ENCODE results near the gene SNX9. TPM values are rescaled to one million over a fixed set of nuclear protein-coding genes. Genes with fewer than 3 reads are reported as not detected.

Gene SNX9
- total and polyA plus RNA-seq, 2 of the 4 experiments (the other 2 are of a cell fraction), result 35.3 to 41.2 TPM

- Histone ChIP-seq H2AK5ac (ENCODE audit: low read depth, low read length) (no peak overlapping the region), H4K20me1 (ENCODE audit: insufficient read depth, low read length) (peaks cover 14% of the 10 kb centered on the region; the same call in 1 of the 2 replicates), H4K5ac (ENCODE audit: low read depth, low read length) (no peak overlapping the region), H4K8ac (ENCODE audit: low read depth in 2 of 2, low read length in 2 of 2) (no peak overlapping the region), H3K4me1 (ENCODE audit: control insufficient read depth, insufficient read depth, low read length) (peaks cover 7% of the 10 kb centered on the region), H3K9me3 (ENCODE audit: control insufficient read depth, insufficient read depth, low read length) (no peaks in the 10 kb centered on the region), H2BK20ac (ENCODE audit: low read depth, low read length) (no peak overlapping the region), H2BK120ac (ENCODE audit: low read depth, low read length) (no peak overlapping the region), H3K18ac (ENCODE audit: low read depth, low read length) (no peak overlapping the region), H2BK5ac (ENCODE audit: low read depth, low read length, poor library complexity, severe bottlenecking) (no peak overlapping the region), H3K4me3 (ENCODE audit: insufficient read depth, low read depth, low read length) (no peak overlapping the region), H3K23ac (ENCODE audit: low read depth, low read length) (no peak overlapping the region), H3K14ac (replicated peaks; ENCODE audit: low read depth, low read length) (no peak overlapping the region), H3K9me1 (ENCODE audit: insufficient read depth, low read length) (peaks cover 3% of the 10 kb centered on the region; the same call in 1 of the 2 replicates), H3K9ac (ENCODE audit: low read depth, low read length) (no peak overlapping the region), H4K91ac (ENCODE audit: insufficient read depth, low read depth, low read length) (no peak overlapping the region), H3K27me3 (ENCODE audit: control insufficient read depth, insufficient read depth, low read length) (no peaks in the 10 kb centered on the region), H3K27ac (ENCODE audit: insufficient read depth, low read length) (no peak overlapping the region), H3K79me1 (ENCODE audit: low read depth in 1 of 2, low read length in 2 of 2) (peaks cover 10 to 38% of the 10 kb centered on the region in 2 experiments; a peak in 3 of 4 replicates), H3K36me3 (ENCODE audit: control insufficient read depth, insufficient read depth, low read length) (peaks cover 26% of the 10 kb centered on the region), H3K56ac (ENCODE audit: extremely low read depth, insufficient read depth, low read length) (no peak overlapping the region), H3K4me2 (ENCODE audit: low read depth, low read length) (no peak overlapping the region), H2BK15ac (ENCODE audit: low read depth, low read length) (no peak overlapping the region), H2AFZ (replicated peaks; ENCODE audit: low read length, poor library complexity) (no peak overlapping the region), H3K4ac (ENCODE audit: low read depth, low read length) (no peak overlapping the region), H2AK9ac (replicated peaks; ENCODE audit: low read depth, low read length, poor library complexity) (no peak overlapping the region)
- ATAC-seq (ENCODE audit: low read depth) (peak; percentile 89), DNase-seq (peak; percentile 95)
- no TSS peak for BruUV-seq (replicated peaks)
- no CpG with 5 or more reads among the region's 6 CpGs for WGBS, 2 experiments (ENCODE audit: extremely low coverage in 2 of 2, insufficient read length in 1 of 2)
- intact Hi-C loops (cut with micrococcal nuclease) (no loop called here), dilution Hi-C loops (cut with HindIII; ENCODE audit: low sequenced_read_pairs, unreplicated experiment) (no loop called here), in situ Hi-C loops (cut with MboI; ENCODE audit: low sequenced_read_pairs) (no loop called here)
- ChIA-PET POLR2A (ENCODE audit: unreplicated experiment) (no interaction called here), CTCF (interaction anchor here (0.7 to 1.0 kb wide), 2 partner anchors 9 to 97 kb away, joined by 3 read pairs; no protein-coding TSS in a partner anchor)
- TF ChIP-seq BHLHE40 (IDR thresholded peaks at IDR 0.05; ENCODE audit: low read depth, low read length) (peak; percentile 26; the same call in 1 of the 2 replicates), SMC3 (IDR thresholded peaks at IDR 0.05; ENCODE audit: low read depth, low read length) (peak; percentile 18), CHD1 (IDR thresholded peaks at IDR 0.05; ENCODE audit: low read depth, low read length) (no peak), CEBPB (IDR thresholded peaks at IDR 0.05; ENCODE audit: low read depth, low read length) (peak; percentile 56)
These were observed 89.3 kb downstream of the SNX9 start for GRCh38 chr6:157912326-157912725.

All from IMR-90 (cell line).